ENCODE measurements around the gene PRKCA.
"Not testable (repeated sequence)": the region's sequence is repeated elsewhere in the genome, so short reads cannot be mapped to it uniquely, and the experiment has no call there.

Gene PRKCA

DNA sequence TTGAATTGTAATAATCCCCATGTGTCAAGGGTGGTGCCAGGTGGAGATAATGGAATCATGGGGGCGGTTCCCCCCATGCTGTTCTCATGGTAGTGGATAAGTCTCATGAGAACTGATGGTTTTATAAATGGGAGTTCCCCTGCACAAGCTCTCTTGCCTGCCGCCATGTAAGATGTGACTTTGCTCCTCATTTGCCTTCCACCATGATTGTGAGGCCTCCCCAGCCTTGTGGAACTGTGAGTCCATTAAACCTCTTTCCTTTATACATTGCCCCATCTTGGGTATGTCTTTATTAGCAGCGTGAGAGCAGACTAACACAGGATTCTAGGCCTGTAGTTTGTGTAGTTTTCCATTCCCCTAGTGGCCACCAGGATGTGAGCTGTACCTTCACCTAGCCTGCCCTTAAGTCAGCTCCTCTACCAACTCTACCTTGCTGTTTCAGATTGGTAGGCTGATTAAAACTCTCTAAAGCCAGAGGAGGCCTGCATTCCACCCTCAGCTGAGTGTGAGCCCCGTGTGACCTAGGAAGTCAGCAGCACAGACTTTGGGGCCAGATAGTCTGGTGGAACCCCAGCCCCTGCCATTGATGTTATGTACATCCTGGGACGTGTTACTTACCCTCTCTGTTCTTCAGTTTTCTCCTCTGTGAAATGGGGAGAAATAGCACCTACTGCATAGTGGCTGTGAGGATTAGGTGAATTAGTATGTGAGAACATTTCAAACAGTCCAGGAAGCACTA is 280.1 kb downstream of the PRKCA start:
- no peak for DNase-seq

DNA sequence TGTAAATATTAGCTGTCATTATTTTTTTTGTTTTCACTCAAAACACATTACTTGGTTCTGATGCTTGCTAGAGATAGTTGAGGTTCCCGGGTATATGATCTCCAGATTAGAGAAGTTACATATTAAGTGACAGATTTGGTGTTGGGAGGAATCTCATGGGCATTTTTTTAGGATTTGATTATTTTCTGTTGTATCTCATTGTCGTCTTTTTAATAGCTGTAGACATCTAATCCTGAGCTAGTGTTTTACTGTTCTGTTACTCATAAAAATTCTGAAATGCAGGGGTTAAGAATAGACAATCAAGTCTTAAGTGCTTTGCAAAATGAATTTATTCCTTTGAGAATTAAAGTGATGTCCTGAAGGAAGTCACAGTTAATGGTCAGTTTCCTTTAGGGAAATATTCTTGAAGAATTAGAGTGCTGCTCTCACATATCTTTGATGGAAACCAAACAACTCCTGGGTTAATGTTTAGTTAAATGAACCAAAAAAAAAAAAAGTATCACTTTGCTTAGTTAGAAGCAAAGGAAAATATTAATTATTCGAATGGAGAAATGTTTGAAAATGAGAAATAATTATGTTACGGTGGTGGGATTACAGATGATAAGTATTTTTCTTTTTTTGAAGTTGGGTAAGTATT is 280.8 kb downstream of the PRKCA start:
- DNase-seq: no peak

DNA sequence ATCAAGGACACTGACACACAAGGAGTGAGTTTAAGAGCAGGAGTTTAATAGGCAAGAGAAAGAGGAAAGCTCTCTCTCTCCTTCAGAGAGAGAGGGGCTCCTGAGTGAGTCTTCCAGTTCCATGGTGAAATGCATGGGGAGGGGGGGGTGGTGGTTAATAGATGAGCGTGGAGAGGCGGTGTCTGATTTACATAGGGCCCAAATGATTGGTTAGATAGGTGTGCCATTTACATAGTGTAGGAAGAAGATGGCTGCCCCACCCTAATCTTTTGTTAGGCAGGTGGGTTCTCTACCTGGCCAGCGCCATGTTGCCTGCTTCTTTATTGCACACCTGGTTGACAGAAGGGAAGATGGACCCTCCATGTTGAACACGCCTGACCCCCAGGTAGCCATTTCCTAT is 282.5 kb downstream of the PRKCA start:
- no peak for DNase-seq

DNA sequence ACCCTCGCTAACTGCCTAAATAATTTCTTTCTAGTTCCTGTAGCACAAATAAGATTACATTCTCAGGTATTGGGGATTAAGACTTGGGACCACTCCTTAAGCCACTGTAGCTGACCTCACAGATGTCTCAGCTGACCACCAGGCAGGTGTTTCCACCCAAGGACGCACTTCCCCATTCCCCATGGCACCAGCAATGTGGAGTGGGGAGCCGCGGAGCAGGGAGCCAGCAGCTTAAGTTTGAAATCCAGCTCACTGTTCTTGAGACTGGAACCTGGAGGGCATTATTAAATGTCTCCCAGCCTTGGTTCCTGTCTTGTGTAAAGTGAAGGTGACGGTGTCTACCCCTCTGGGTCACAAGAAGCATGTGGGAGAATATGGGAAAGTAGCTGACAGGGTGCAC is 283.1 kb downstream of the PRKCA start:
- no peak for DNase-seq

DNA sequence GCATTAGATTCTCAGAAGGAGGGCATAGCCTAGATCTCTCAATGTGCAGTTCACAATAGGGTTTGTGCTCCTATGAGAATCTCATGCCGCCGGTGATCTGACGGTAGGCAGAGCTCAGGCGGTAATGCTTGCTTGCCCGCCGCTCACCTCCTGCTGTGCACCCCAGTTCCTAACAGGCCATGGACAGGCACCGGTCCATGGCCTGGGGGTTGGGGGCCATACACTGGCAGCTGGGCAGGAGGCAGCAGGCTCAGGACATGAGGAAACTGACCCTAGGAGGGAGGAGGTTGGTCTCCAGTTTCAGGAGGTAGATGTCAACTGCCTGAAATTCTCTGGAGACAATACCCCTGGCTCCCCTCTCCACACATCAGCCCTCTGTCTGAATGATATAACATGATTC is 287.5 kb downstream of the PRKCA start:
- DNase-seq: no peak

DNA sequence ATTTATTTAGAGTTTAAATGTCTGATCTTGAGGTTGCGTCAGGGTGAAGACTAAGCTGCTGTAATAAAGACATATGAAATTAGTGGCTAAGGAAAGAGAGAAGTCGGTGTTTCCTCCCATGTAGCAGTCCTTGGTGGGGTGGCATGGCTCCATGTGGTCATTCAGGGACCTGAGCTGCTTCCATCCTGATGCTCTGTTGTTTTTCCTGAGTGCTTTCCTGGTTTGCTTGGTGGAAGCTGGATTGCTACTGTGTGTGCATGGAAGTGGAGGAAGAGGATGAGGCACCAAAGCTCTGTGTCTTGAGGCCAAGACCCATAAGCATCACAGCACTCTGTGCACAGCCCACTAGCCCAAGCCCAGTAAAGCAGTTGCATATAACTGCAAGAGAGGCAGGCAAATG is 290.7 kb downstream of the PRKCA start:
- no peak for DNase-seq

DNA sequence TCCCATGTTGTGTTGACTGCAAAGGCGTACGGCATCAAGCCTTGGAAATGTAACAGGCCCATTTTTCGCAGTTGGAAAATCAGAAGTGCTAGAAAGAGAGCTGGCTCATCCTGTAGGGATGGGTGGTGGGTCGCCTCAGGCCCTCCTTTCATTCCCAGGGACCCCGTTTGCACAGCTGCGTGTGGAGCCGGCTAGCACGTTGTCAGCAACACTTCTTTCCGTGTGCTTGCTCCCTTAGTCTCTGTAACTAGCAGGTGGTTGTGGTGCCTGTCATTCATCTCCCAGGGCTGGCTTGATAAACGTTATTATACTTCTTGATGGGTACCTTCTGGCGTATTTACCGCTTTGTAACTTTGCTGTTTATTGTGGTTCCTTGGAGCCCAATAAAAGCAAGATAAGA is 293.5 kb downstream of the PRKCA start:
- no peak for DNase-seq

DNA sequence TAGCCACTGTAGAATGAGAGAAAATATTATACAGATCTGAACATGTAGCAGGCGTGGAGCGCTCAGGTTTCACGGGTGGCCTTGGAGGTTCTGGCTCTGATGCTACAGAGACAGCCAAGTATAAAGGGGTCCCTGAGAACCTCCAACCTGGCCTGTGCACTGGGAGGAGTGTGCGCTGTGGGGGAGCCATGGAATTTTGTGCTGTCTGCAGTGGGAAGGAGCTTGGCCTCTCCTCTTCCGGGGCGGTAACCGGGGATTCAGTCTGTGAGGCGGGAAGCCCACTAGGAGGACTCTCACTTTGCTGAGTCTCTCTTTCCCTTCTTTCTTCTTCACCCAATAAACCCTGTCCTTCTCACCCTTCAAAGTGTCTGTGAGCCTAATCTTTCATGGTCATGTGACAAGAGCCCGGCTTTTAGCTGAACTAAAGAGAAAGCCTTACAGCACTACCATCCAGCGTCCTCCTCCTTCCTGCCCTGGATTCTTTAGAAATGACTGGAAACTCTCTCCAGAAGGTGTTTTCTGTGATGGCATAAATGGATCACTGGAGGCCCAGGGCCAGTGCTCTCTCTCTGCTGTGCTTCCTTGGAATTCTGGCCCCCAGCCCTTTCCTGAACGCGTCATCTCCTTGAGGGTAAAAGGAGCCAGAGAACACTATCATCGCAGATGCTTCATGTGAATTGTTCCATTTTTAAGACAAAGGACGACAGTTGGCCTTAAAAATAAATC is 300.4 kb downstream of the PRKCA start:
- no peak for DNase-seq

DNA sequence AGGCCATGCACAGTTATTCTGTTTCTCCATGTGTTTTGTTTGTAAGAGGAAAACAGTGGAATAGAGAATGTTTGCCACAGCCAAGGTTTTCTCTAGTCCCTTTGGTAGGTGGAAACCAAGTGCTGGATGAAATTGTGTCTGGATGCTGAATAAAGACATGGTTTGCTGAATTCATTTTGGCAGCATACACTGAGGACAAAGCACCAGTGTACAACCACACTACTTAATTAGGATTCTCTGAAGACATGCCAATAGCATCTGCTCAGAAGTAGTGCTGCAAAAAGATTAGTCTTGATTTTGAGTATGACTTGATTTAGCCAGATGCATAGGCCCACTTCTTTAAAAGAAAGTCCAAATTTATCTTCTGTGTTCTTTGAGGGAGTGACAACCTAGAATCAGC is 302.0 kb downstream of the PRKCA start:
- no peak for DNase-seq

DNA sequence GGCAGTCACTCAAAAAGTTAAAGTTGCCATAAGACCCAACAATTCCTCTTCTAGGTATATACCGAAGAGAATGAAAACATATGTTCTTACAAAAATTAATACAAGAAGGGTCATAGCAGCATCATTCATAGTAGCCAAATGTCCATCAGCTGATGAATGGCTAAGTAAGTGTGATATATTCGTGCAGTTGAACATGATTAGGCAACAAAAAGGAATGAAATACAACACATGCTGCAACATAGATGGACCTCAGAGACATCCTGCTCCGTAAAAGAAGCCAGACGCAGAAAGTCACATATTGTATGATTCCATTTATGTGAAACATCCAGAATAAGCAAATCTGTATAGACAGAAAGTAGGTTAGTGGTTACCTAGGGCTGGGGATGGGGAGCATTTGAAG is 303.1 kb downstream of the PRKCA start:
- no peak for DNase-seq

DNA sequence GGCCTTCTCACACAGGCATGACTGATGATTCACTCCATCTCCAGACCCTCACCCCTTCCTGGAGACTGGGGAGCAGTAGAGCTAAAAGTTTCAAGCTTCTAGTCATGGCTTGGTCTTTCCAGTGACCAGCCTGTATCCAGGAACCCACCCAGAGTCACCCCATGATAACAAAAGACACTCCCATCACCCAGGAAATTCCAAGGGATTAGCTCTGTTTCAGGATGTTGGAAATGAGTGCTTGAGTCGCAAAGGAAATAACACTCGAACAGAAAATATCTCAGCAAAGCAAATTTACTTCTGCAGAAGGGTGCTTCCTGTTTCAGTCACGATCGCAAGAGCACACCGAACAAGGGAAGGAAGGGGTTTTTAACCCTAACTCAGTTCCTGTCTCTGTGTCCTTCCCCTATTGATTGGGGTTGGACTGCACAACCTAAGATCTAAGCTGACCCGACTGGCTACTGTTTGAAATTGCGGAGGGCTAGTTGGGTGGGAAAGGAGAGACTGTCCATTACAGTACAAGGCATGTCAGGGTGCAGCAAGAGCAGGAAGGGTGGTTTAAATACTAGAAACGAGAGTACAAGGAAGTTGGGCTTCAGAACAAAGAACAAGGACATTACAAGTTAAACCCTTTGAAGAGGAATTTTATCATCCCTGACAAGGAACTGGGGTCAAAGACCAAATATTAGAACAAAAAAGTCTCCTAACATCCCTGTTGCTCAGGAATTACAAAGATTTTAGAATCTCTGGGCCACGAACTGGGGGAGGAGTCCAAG is 308.1 kb downstream of the PRKCA start:
- DNase-seq: no peak

DNA sequence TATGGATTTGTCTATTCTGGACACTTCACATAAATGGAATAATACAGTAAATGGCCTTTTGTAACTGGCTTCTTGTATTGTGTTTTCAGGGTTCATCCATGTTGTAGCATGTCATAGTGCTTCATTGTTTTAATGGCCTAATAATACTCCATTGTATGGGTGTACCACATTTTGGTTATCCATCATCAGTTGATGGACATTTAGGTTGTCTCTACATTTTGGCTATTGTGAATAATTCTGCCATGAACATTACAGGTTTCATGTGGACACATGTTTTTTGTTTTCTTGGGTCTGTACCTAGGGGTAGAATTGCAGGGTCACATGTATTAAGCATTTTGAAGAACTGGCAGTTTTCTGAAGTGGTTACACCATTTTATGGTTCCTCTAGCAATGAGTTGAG is 309.0 kb downstream of the PRKCA start:
- no peak for DNase-seq

DNA sequence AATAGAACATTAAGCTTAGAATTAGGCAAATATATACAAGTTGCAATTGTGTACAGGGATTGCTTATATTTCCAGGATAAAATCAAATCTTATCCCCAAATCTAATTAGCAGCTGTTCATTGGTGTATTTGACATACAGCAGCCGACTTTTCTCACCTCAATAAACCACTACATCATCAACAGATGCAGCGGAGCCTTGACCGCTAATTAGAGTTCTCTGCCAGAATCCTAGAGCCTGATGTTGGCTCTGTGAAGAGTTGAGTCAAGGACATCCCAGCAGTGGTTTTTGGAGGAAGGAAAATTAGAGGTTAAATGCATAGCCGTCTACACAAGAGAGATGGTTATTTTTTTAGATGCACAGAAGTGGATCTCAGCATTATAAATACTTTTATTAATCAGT is 310.6 kb downstream of the PRKCA start:
- DNase-seq: no peak

DNA sequence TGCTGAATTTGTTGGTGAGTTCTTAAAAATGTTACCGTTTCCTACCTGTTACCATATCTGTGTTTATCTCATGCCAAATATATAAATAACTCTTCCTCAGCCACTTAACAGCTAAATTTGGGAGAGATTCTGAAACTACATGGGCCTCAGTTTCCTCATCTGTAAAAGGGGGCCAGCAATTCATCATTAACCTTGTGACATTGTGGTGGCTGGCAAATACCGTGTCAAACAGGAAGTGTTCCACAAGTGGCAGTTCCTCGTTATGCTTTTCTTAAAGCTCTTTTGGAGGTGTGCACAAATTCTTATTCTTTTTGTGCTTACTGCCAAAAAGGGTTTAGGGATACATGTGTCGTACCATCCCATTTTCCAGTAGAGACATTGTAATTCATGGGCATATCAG is 312.1 kb downstream of the PRKCA start:
- no peak for DNase-seq

DNA sequence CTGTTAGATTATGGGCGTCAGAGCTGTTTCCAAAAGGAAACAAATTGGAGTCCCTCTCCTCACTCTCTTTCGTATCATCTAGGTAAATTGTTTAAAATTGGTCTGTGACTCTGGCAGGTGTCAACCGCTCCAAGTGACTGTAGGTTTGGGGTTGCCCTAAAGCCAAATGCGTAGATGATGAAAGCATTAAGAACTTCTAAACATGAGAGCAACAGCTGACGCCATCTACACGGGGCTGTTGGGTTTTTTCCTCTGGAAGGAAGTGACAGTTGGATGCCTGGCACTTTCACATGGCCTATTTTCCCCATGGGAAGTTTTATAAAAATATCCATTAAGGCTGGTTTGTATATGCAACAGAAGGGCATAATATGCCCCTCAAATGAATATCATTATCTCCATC is 316.8 kb downstream of the PRKCA start:
- no peak for DNase-seq

DNA sequence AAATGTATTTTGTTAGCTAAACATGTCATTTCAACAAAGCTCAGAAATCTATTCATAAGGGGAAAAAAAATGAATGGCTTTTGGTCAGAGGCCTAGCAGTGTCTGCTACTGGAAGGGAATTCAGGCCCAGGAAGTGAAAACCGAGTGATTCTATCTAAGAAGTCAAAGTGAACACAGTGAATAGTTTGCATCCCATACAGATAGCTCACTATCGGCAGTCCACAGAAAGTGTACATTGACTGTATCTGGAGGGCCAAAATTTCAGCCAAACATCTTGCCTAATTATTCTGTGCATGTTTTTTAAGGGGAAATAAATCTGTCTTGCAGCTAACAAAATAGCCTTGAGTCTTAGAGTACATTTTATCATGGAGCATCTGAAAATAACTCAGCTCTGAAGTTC is 318.1 kb downstream of the PRKCA start:
- DNase-seq: no peak

DNA sequence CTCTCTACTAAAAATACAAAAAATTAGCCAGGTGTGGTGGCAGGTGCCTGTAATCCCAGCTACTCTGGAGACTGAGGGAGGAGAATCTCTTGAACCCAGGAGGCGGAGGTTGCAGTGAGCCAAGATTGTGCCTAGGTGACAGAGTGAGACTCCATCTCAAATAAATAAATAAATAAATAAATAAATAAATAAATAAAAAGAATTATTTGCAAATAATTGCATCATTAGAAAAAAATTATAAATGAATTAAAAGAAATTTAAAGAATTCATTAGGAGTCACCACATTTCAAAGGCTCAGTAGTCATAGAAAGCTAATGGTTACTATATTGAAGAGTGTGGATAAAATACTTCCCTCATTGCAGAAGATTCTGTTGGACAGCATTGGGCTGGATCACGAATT is 322.2 kb downstream of the PRKCA start:
- DNase-seq: not testable (repeated sequence)

DNA sequence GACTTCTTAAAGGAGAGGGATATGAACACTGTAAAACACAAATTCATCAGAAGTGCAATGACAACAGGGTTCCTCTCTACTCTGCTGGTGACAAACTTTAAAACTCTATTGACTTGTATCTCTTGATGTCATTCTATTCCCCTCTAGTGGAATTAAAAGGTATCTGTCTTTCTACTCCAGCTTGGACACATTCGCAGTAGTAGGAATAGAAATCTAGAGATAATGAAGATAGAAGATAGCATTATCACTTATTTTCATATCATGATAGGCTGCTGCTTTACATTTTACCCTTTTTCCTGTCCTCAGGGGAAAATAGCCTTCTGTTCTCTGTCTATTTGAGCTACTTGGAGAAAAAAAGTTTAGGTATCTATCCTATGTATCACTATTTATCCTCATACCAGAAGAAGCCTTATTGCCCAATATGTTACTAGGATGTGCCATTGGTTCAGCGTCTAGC is 322.9 kb downstream of the PRKCA start:
- no peak for DNase-seq

DNA sequence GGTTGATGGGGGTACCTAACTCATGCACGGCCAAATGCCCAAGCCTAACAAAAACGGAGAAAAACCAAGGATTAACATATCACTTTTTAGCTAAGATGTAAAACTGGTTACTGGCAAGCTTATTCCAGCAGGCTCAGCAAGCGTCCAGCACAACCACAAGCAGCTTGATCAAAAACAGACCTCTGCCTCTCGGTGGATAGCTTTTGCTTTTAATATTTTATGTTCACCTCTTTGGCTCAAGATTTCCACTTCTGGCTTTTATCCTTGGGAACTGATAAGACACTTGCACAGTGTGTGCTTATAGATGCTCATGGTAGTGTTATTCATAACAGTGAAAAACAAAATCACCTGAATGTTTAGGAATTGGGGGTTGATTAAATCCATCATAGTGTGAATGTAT is 325.6 kb downstream of the PRKCA start:
- no peak for DNase-seq

DNA sequence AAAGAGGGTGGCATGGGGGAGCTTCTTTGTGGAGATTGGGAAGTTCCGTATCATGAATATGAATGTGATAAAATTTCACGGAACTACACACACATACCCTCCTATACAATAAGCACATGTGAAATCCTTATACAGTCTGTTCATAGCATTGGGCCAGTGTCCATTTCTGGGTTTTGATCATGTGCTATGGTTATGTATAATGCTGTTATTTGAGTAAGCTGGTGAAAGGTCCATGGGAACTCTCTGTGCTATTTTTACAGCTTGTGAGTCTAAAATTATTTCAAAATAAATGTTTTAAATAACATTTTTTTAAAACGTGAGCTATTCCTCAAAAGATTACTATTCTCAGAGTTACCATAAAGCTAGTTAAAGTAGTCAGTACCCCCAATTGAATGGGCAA is 327.3 kb downstream of the PRKCA start:
- DNase-seq: no peak

DNA sequence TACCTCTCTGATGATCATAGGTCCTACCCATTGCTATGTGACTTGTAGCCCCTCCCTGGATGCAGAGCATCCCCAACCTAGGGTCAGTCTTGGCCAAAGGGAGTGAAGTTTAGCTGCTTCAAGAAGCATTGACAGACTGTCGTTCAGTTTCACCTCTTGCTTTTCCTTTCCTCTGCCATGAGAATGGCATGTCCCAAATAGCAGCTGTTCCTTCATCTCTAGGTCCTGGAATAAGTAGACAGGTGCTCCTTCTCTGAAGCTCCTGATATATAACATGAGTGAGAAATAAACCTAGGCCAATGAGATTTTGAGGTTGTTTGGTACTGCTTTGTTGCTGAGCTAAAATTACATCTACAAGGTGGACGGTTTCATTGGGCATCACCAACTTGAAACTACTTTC is 328.0 kb downstream of the PRKCA start:
- DNase-seq: no peak

DNA sequence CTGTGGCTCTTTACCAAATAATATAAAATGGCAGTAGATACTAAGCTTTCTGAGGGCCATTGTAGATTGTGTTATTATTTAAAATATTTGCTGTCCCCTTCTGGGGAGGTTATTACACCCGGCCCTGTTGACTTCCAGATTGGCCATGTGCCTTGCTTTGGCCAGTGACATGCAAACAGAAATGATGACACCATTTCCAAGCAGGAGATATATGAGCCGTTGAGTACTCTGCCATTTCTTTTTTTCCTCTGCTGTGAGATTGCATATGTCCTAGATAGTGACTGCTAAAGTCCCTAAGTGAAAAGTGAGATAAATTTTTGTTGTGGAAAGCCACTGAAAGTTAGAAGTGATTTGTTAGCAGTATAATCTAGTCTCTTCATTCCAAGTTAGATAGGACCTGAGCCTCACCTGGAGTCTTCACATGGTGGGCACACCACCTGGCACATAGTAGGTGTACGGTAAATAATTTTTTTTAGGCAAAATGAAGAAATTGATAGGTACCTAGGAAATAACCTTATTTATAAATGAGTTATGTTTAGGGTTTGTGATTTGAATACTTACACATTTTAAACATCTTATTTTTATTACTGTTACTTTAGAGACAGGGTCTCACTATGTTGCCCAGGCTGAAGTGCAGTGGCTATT is 328.5 kb downstream of the PRKCA start:
- no peak for DNase-seq

DNA sequence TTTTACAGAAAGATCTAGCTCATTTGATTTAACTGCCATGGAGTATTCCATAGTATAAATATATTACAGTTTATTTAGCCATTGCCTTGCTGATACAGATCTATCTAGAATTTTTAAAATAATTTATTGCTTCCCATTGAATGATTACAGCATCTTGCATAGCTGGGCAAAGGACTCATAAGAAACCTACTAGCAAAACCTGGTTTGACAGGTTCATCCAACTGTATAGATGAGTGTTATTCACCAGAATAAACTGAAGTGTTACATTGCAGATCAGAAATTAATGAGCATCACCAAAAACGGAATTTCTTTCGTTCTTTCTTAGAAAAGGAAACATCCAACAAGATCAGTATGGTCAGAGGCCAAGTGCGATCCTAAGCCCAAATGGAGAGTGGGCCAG is 330.3 kb downstream of the PRKCA start:
- no peak for DNase-seq

Measured in effector CD8-positive, alpha-beta T cell (primary cell).